SIG-M5 (cell line): Measurements from ENCODE around the gene TCF4.

Experiments
- DNase-seq: peaks from one replicate; lab custom pipeline; 2025; lab: John Stamatoyannopoulos, UW

The TCF4 gene

GRCh38 chr18:55256929-55257289, 331.1 kb downstream of the TCF4 start:
- no peak for DNase-seq

- DNase-seq, result no peak
Measured at GRCh38 chr18:55256226-55256928, 331.6 kb downstream of the TCF4 start.

GRCh38 chr18:55253814-55254213, 334.2 kb downstream of the TCF4 start:
- DNase-seq, result no peak

DNA sequence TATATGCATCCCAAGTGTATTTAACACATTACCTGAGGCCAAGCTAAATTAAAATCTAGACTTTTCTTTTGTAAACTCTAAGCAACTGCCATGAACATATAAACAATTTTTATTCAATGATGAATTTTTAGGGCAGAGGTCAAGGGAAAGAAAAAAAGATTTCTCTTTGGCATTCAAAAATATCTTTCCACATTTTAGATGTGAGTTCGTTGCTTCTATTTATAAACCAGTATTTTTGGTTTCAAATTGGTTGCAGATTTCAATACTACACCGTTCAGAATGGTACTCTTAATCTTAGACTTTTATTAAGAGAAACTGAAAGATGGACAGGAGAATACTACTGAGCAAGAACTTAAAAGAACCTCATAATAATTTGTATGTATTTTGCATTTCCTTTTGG, 335.1 kb downstream of the TCF4 start:
- DNase-seq, result no peak

GRCh38 chr18:55252053-55252675, 335.8 kb downstream of the TCF4 start:
- DNase-seq, result no peak

DNA sequence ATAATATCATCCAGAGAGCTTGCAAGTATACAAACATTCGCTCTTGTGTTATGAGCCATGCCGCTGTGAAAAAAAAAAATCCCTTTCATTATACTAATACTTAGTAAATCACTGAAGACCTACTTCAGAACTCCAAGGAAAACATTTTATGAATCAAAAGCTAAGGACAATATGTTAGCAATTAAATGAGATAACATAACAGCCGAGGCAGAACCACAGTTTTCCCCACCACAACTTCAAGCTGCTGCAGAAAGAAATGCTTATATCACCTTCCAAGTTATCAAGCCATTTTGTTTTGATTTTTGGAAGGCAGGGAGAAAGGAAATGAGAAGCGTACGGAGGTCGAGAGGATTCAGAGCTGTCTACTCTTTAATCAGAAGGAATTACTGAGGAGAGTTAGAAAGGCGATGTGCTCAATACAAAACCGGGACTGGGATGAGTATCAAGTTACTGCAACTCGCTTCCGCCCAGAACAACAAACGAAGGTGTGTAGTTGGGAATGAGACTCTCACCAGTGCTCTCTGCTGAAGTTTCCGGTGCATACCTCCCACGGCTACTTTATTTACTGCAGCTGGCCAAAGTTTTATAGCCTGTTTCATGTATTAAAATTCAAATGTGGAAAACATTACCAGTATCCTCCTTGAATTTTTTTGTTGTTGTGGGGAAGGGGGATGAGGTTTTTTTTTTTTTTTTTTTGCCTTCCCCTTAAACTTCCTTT, 336.6 kb downstream of the TCF4 start:
- no peak for DNase-seq

DNA sequence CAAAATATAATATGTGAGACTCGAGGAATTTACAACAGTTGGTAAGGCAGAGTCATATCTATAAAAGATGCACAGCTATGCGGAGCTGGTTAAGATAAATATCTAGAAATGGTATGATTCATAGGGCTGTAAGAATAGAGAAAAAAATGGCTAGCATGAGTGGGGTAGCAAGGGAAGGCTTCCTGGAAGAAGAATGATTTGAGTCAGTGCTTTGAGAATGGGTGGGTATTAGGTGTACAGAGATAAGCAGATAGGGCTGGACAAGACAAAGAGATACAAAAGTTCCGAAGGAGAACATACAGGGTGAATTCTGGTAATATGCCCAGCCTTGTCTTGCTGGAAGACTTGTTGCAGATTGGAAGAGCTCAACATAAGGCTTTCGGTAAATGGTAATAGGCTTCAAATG, 337.2 kb downstream of the TCF4 start:
- DNase-seq, result no peak

DNA sequence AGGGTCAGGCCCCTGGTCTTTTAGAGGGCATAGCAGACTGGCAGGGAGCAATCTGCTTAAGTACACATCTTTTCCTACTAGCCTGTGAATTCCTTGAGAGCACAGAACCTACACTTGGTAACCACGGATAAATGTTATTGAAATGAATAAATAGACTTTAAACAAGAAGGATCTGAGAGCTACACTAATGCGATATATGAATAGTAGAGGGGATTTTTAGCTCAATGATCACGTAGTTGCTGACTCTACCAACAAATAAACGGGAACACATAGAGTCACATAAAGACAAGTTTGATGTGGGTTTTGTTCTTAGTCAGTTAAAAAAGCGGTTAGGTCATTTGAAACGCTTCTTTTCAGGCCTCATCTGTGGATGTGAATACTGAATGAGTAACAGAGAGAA, 338.4 kb downstream of the TCF4 start:
- DNase-seq, result no peak

- peak; percentile 8 for DNase-seq
Measured at GRCh38 chr18:55248495-55248894, 339.5 kb downstream of the TCF4 start.

DNA sequence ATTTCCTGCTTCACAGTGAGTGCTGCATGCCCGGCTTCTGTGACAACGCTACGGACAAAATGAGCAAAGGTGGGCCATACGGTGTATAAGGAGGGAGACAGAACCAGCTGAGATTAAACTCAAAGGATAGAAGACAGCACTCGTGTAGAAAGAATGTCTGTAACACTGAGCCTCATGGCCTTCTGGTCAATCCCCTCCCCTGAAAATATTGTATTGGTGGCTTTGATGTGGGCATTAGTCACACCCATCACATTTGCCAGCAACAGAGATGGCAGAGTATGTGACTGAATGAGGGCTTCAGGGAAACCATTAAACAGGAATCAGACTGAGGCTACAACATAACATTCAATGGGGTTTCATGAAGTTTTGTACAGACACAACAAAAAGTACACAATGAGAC, 341.0 kb downstream of the TCF4 start:
- no peak for DNase-seq

- no peak for DNase-seq
Measured at GRCh38 chr18:55246278-55246677, 341.7 kb downstream of the TCF4 start.

- no peak for DNase-seq
Measured at GRCh38 chr18:55245211-55245614, 342.8 kb downstream of the TCF4 start.

DNA sequence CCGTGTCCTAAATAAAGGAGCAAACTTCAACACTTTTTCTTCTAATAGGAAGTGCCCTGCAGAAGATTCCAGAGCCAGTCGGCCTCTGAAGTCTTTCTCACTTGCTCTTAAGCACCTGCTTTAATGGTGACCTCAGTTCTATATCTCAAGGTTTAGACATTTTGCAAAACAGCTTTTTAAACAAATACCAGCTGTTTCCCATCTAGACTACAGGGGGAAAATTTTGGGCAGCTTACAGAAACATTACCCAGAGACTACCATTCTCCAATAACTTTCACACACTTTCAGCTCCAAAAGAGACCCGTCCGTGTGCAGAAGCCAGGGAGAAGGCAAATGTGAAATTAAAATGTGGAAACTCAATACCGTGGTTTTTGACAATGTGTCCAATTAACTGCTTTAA, 343.4 kb downstream of the TCF4 start:
- no peak for DNase-seq

DNA sequence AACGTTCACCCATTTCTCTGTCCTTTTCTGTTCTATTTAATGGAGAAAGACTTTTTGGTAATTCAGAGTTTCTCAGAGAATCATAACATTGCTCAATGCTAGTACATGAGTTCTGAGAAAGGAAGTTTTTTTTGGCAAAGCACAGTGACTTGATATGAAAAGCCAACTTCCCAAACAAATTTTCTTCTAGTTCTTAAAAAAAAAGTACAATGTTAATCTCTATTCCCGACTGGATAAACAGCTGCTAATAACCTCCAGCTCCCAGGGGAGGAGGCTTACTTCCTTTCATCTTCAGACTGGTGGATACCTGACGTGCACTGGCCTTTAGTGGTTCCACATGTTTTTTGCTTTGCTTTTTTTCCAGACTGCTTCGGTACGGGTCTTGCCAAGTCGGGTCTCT, 344.1 kb downstream of the TCF4 start:
- DNase-seq, result no peak

DNA sequence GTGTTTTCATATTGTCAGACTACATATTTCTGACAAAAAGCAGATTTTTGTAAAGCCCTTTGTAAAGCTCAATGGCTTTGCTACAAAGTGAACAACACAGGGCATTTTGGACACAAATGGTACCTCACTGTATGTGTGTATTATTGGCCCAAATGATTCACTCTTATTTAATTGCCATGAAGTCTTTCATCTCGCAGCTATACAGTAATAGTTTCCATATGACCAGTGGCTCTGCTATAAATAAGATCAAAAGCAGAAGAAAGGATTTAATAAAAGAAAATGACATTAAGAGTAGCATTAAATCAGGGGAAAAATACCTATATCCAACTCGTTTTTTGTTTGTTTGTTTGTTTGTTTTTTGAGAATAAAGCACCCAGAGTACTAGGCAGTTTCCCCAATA, 344.7 kb downstream of the TCF4 start:
- no peak for DNase-seq

DNA sequence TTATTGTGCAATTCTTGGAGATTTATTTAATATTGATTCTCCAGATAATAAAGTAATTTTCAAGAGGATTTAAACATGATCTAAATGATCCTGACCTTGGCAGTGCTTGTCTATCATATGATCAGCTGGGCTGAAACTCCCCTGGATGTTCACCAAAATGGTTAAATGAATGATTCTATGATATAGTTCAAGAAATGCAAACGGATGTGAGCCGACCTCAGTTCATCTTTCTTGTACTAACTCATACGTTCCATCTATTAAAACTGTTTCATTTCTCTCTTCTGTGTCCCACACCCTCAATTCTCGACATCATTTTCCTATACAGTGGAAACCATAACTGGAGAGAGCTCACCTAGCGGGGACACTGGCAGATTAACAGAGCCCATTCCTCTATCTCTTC, 347.0 kb downstream of the TCF4 start:
- DNase-seq, result no peak

- DNase-seq, result no peak
Measured at GRCh38 chr18:55239740-55240139, 348.3 kb downstream of the TCF4 start.

- DNase-seq, result no peak
Measured at GRCh38 chr18:55237660-55238059, 350.3 kb downstream of the TCF4 start.

GRCh38 chr18:55236150-55236931, 351.7 kb downstream of the TCF4 start:
- no peak for DNase-seq

- no peak for DNase-seq
Measured at GRCh38 chr18:55235094-55235461, 352.9 kb downstream of the TCF4 start.

- DNase-seq, result no peak
Measured at GRCh38 chr18:55234366-55235093, 353.5 kb downstream of the TCF4 start.

GRCh38 chr18:55233857-55234256, 354.1 kb downstream of the TCF4 start:
- DNase-seq, result no peak
